ENCODE measurements around the gene RAD18.

The RAD18 gene

DNA sequence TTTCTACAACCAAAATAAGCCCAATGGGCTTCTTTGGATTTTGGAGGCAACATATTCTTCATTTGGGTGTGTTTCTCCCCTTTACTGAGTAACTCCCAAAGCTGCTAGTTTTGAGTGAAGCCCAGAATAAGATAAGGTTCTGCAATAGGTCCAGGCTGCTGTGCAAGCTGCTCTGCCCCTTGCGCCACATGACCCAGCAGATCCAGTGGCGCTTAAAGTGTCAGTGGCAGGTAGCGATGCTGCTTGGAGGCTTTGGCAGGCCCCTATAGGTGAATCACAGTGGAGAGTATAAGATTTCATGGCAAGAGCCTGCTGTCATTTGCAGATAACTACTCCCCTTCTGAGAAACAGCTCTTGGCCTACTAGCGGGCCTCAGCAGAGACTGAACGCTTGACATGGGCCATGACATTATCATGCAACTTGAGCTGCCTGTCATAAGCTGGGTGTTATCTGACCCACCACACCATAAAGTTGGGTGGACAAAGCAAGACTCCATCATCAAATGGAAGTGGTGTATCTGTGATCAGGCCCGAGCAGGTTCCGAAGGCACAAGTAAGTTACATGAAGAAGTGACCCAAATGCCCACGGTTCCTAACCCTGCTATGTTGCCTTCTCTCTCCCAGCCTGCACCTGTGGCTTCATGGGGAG is 105.4 kb downstream of the RAD18 start:
- no peak for TF ChIP-seq CTCF (IDR thresholded peaks at IDR 0.05)
- no peak overlapping the region for H3K27ac ChIP-seq
- no peak for DNase-seq (ENCODE audit: low spot score)
- H3K4me3 ChIP-seq = no peak overlapping the region

DNA sequence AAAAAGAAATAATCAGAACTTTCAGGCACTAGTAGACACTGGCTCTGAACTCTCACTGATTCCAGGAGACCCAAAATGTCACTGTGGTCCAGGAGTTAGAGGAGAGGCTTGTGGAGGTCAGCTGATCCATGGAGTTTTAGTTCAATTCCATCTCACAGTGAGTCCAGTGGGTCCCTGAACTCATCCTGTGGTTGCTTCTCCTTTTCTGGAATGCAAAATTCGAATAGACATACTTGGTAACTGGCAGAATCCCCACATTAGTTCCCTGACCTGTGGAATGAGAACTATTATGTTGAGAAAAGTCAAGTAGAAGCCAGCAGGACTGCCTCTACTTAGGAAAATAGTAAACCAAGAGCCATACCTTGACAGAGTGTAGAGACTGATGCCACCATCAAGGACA is 106.6 kb downstream of the RAD18 start:
- Histone ChIP-seq H3K4me3 (no peak overlapping the region), H3K27ac (no peak overlapping the region)
- TF ChIP-seq CTCF (IDR thresholded peaks at IDR 0.05) = no peak
- no peak for DNase-seq (ENCODE audit: low spot score)

GRCh38 chr3:8856071-8856470 is 107.2 kb downstream of the RAD18 start:
- no peak for DNase-seq (ENCODE audit: low spot score)
- H3K27ac ChIP-seq = no peak overlapping the region
- TF ChIP-seq CTCF (IDR thresholded peaks at IDR 0.05) = no peak
- H3K4me3 ChIP-seq = no peak overlapping the region

DNA sequence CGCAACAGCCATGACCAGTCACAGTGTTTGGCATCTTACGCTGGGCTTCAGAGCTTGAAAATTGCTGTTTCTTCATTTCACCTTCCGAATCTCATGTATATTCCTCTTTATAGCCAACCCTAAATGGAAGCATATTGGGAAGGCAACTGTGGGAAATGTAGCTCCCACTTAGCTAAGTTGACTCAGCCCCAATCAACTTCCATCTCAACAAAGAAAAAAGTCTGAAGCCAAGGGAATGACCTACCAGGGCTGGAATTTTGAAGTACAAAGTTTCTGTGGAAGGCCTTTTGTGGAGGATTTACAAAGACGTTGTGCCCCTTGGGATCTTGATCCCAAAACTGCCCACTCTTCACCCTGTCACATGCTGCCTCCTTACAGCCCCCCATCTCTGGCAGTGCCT is 108.6 kb downstream of the RAD18 start:
- TF ChIP-seq CTCF (IDR thresholded peaks at IDR 0.05) = no peak
- Histone ChIP-seq H3K4me3 (no peak overlapping the region), H3K27ac (no peak overlapping the region)
- no peak for DNase-seq (ENCODE audit: low spot score)

GRCh38 chr3:8853081-8853480 is 110.2 kb downstream of the RAD18 start:
- no peak overlapping the region for H3K4me3 ChIP-seq
- TF ChIP-seq CTCF (IDR thresholded peaks at IDR 0.05) = no peak

DNA sequence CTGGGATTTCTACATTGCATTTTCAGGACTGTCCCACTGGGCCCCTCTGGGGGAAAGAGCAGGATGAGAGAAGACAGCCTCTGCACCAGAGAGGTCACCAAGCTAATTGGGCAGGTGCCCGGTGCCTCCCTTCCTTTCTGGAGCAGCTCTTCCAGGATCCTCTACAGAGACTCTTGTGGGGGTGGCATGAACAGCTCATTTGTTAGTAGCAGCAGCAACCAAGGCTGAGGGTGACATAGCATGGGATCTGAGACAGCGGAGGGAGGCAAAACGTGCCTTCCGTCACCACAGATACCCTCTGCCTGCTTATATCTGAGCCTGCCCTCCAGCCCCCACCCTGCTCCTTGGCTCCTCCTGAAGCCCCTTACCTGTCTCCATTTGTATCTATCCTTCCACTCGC is 110.8 kb downstream of the RAD18 start:
- no peak overlapping the region for H3K4me3 ChIP-seq
- H3K27ac ChIP-seq = no peak overlapping the region
- no peak for TF ChIP-seq CTCF (IDR thresholded peaks at IDR 0.05)
- no peak for DNase-seq (ENCODE audit: low spot score)

More at GRCh38 chr3:8853081-8853480, 110.2 kb downstream of the RAD18 start:
- no peak for DNase-seq (ENCODE audit: low spot score)
- no peak overlapping the region for H3K27ac ChIP-seq

DNA sequence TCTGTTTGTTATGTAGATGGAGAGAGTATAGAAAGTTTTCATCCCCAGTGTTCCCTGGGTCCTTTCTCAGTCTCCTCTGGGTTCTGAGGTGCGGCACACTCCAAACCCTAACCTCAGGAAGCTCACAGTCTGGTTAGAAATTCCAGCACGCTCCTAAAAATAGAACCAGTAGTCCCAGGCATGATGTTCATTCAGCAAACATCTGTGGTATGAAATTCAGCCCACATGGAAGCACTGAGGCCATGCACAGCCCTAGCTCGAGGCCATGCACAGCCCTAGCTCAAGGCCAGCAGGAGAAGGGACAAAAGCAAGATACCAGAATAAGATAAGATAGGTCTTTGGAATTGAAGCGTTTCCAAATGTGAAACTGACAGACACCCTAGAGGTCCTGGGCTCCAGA is 111.6 kb downstream of the RAD18 start:
- no peak for DNase-seq (ENCODE audit: low spot score)
- TF ChIP-seq CTCF (IDR thresholded peaks at IDR 0.05) = no peak
- Histone ChIP-seq H3K4me3 (no peak overlapping the region), H3K27ac (no peak overlapping the region)

All from coronary artery (tissue), 2 donors.